ENCODE measurements around the gene ZNF431.

DNA sequence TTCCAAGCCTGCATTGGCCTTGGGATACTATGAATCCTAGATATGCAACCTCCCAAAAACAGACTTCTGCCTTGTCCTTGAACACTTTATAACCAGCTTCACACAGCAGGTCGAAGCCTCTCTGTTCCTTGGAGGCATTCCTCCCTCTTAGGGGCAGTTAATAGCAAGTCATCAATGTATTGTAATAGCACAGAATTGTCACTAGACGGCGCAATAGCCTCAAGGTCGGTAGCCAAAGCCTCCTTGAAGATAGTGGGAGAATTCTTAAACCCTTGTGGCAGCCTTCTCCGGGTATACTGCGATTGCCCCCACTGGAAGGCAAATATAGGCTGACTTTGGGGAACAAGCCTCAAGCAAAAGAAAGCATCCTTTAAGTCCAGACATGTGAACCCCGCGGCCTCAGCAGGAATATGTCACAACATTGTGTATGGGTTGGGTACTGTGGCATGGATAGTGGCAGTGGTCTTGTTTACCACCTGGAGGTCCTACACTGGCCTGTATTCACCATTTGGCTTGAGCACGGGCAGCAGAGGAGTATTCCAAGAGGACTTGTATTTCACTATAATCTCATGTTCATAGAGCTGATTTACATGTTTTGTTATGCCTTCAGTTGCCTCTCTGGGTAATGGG is 61.1 kb downstream of the ZNF431 start:
- TF ChIP-seq CTCF (conservative IDR thresholded peaks at IDR 0.05 in 1 of 2, IDR thresholded peaks at IDR 0.05 in 1 of 2; ENCODE audit: low read depth in 1 of 2, low read length in 2 of 2) (peak; percentile 41 to 46), EZH2 (IDR thresholded peaks at IDR 0.05; ENCODE audit: low read length, missing control alignments) (no peak)

All from fibroblast of lung (primary cell).